Lung (tissue), 12 donors: ENCODE measurements around the gene SLC8A2. TPM values are rescaled to one million over a fixed set of nuclear protein-coding genes. Genes with fewer than 3 reads are reported as not detected.

ENCODE experiments used
- ATAC-seq: fragments of 200-7000 bp; cut with Tn5 transposase; one replicate; pipeline ENCODE4 v1.9.1; 2020; ENCODE audit warnings: moderate number of reproducible peaks; ENCODE audit not compliant: insufficient read depth, low FRiP score
- DNase-seq, 3 donors: peaks; one replicate each; pipeline ENCODE4 v3.0.0-alpha.2; 2013 to 2017
- H3K27ac ChIP-seq, 2 donors: one replicate each; pipeline ENCODE4 v1.5.1; 2013; ENCODE audit warnings: mild to moderate bottlenecking in 2 of 2, moderate library complexity in 2 of 2, control low read depth in 1 of 2, inconsistent platforms in 1 of 2, low read depth in 1 of 2, low read length in 1 of 2
- H3K27me3 ChIP-seq, 3 donors: one replicate each; pipeline ENCODE4 v1.5.1; 2013; ENCODE audit warnings: low read length in 2 of 3; ENCODE audit not compliant: control insufficient read depth in 3 of 3, insufficient read depth in 3 of 3
- H3K36me3 ChIP-seq, 4 donors: one replicate each; pipeline ENCODE4 v1.5.1; 2013; ENCODE audit warnings: low read length in 4 of 4, mild to moderate bottlenecking in 1 of 4, moderate library complexity in 1 of 4; ENCODE audit not compliant: control insufficient read depth in 4 of 4, insufficient read depth in 4 of 4
- H3K4me1 ChIP-seq, 5 donors: one replicate each; pipeline ENCODE4 v1.5.1; 2013; ENCODE audit warnings: low read length in 5 of 5, mild to moderate bottlenecking in 2 of 5, moderate library complexity in 1 of 5; ENCODE audit not compliant: control insufficient read depth in 5 of 5, insufficient read depth in 5 of 5
- H3K4me3 ChIP-seq: one replicate; pipeline ENCODE4 v1.5.1; 2013; ENCODE audit warnings: mild to moderate bottlenecking, control low read depth, moderate library complexity
- H3K9ac ChIP-seq, 2 donors: one replicate each; pipeline ENCODE4 v1.5.1; 2013; ENCODE audit warnings: low read length in 2 of 2, control low read depth in 1 of 2; ENCODE audit not compliant: insufficient read depth in 1 of 2
- H3K9me3 ChIP-seq, 4 donors: one replicate each; pipeline ENCODE4 v1.5.1; 2013; ENCODE audit warnings: low read length in 3 of 4, mild to moderate bottlenecking in 1 of 4, moderate library complexity in 1 of 4; ENCODE audit not compliant: control insufficient read depth in 4 of 4, insufficient read depth in 3 of 4
- CTCF ChIP-seq: IDR thresholded peaks from 2 replicates; pipeline ENCODE4 v1.5.1; 2012; ENCODE audit warnings: mild to moderate bottlenecking; ENCODE audit errors: control extremely low read depth, extremely low read depth
- WGBS, 2 donors: extraction: QIAGEN DNeasy Blood & Tissue Kit; methylation state at CpG; one replicate each; pipeline ENCODE4 v1.1.7; 2013; 5-methylcytosine and 5-hydroxymethylcytosine counted together
- polyA plus RNA-seq, 2 donors: library from polyadenylated mRNA; stranded (reverse); fragments of 200-250 nt; gene quantifications; one replicate each; pipeline ENCODE4 v1.2.1, GENCODE V29; 2013
- total RNA-seq, 2 donors: library from RNA; depleted of rRNA in 1 of 2; stranded (reverse); fragments of >200 nt in 1 of 2; gene quantifications; one replicate each; pipeline ENCODE4 v1.2.1, GENCODE V29; 2014 to 2021
- donor health status: control.
- donor health status: control.
- donor health status: Bipolar disorder and iron deficiency.
- donor health status: healthy.
- donor health status: DM: yes; HTN: yes; CAD: no.

Gene SLC8A2
- total and polyA plus RNA-seq, 4 donors, result 0.10 to 0.26 (median 0.15) TPM

GRCh38 chr19:47421244-47421786 is 50.4 kb downstream of the SLC8A2 start:
- peaks cover 0 to 11% (median 0%) of the 10 kb centered on the region in 5 donors for H3K4me1 ChIP-seq
- H3K27ac ChIP-seq, result no peak overlapping the region
- no peak overlapping the region for H3K4me3 ChIP-seq
- no peak for TF ChIP-seq CTCF
- peaks cover 2 to 75% (median 32%) of the 10 kb centered on the region in 3 donors for H3K27me3 ChIP-seq
- H3K36me3 ChIP-seq, result no peaks in the 10 kb centered on the region
- ATAC-seq (no peak), DNase-seq (no peak)
- H3K9me3 ChIP-seq, result peaks cover 0 to 4% (median 0%) of the 10 kb centered on the region in 4 donors
- no peak overlapping the region for H3K9ac ChIP-seq
- 7% methylated on average over 16 of the region's 16 CpGs for WGBS, 2 donors

GRCh38 chr19:47419789-47420188 is 51.9 kb downstream of the SLC8A2 start:
- TF ChIP-seq CTCF, result no peak
- DNase-seq (no peak), ATAC-seq (no peak)
- peaks cover 3 to 76% (median 32%) of the 10 kb centered on the region in 3 donors for H3K27me3 ChIP-seq
- H3K9me3 ChIP-seq, result peaks cover 0 to 4% (median 0%) of the 10 kb centered on the region in 4 donors
- H3K4me1 ChIP-seq, result peaks cover 0 to 11% (median 0%) of the 10 kb centered on the region in 5 donors
- 4 to 9% methylated on average over 19 of the region's 19 CpGs for WGBS, 2 donors
- no peak overlapping the region for H3K27ac ChIP-seq
- H3K4me3 ChIP-seq, result no peak overlapping the region
- no peak overlapping the region for H3K9ac ChIP-seq
- H3K36me3 ChIP-seq, result no peaks in the 10 kb centered on the region

- 1 to 2% methylated on average over 33 to 70 of the region's 70 CpGs for WGBS, 2 donors
- ATAC-seq (no peak), DNase-seq (peak in 1 of 3 donors; percentile 23)
- H3K27ac ChIP-seq, result no peak within 1 kb of the TSS
- TF ChIP-seq CTCF, result no peak
- peaks cover 0 to 4% (median 0%) of the 10 kb centered on the region in 4 donors for H3K9me3 ChIP-seq
- peaks cover 0 to 2% (median 2%) of the 10 kb centered on the region in 4 donors for H3K36me3 ChIP-seq
- H3K27me3 ChIP-seq, result peaks cover 3 to 72% (median 32%) of the 10 kb centered on the region in 3 donors
- peaks cover 0 to 11% (median 0%) of the 10 kb centered on the region in 5 donors for H3K4me1 ChIP-seq
- no peak within 1 kb of the TSS for H3K9ac ChIP-seq
- H3K4me3 ChIP-seq, result no peak within 1 kb of the TSS
These were observed 52.5 kb downstream of the SLC8A2 start, which contains the start of gene MEIS3 for GRCh38 chr19:47419030-47419783. Gene MEIS3 (minus strand): TSS chr19:47419527. CDS start chr19:47419081, 446 bp downstream.
